HG03139 (cell line): ENCODE results near the gene TMEM106A.
"Not testable (repeated sequence)": the region's sequence is repeated elsewhere in the genome, so short reads cannot be mapped to it uniquely, and the experiment has no call there.

Experiments used
- ATAC-seq: cut with Tn5 transposase; IDR thresholded peaks from one replicate; pipeline ENCODE4 v1.9.1; 2021; ENCODE audit not compliant: unreplicated experiment

The TMEM106A gene

DNA sequence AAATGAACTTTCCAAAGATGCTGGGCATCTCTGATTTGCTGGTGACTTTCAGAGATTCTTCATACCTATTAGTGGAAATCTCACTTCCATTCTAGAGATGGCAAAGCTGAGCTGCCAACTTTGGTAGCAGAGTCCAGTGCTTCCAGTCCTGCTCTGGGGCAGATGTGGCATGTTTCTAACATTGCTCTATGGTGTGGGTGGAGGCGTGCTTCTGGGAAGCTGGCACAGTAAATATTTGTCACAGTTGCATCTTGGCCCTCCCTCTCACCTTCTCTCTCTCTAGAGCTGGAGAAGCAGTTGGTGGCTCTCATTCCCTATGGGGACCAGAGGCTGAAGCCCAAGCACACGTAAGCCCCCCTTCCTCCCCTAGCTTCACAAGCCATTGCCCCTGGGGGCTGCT lies 1.9 kb downstream of the TMEM106A start:
- ATAC-seq, result no peak

- ATAC-seq, result no peak
These were observed 3.7 kb downstream of the TMEM106A start for GRCh38 chr17:43215341-43215740.

- ATAC-seq, result no peak
These were observed 4.7 kb downstream of the TMEM106A start for GRCh38 chr17:43216369-43216761.

DNA sequence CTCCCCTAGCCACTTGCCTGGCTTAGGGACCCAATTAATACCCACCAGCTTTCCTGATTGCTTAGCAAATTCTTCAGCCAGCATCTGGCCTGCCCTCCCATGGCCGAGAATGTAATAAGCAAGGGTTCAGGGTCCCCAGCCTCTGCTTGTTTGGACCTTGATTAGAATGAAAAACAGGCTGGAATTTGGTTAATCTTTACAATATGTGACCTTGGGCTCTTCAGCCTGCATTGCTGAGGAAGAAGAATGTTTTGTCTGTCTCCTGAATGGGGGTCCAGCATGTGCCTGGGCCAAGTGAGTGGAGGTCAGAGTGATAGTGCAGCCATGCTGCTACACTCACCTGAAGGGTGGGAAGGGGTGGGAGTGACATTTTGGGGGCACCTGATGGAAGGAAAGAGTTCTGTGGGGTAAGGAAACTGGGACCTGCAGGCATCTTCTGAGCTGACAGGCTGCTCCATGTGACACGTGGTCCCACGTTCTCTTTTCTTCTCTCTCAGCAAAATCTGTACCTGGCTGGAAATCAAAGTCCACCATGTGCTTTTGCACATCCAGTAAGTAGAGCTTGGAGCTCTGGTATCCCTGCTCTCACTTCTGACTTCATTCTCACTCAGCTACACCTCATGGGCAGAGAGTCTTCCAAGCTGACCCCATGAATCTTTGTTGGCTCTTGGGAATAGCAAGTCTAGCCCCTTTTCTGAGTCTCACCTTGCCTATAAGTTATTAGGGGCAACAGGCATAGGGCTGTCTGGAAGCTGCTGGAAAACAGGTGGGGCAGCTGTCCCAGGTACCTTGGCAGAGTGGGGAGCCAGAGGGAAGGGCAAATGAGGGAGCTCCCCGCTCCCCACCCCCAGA lies 5.3 kb downstream of the TMEM106A start:
- ATAC-seq, result no peak

GRCh38 chr17:43217614-43218087 lies 6.0 kb downstream of the TMEM106A start:
- no peak for ATAC-seq

DNA sequence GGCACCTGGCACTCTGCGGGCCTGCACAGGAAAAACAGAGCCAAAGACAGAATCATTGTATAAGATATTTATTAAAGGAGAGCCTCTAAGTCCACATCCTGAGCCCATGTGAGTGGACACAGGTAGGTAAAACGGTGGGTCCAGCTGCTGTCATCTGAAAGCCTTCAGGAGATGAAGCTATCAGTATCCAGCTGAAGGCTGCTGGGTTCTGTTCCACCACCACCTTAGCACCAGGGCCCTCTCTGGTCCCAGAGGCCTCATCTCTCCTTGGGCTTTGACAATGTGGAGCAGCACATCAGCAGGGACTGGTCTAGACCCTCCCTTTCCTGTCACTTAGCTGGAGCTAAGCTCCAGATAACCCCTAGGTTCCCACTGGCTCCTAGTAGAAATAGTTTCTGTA lies 7.3 kb downstream of the TMEM106A start:
- ATAC-seq, result no peak

DNA sequence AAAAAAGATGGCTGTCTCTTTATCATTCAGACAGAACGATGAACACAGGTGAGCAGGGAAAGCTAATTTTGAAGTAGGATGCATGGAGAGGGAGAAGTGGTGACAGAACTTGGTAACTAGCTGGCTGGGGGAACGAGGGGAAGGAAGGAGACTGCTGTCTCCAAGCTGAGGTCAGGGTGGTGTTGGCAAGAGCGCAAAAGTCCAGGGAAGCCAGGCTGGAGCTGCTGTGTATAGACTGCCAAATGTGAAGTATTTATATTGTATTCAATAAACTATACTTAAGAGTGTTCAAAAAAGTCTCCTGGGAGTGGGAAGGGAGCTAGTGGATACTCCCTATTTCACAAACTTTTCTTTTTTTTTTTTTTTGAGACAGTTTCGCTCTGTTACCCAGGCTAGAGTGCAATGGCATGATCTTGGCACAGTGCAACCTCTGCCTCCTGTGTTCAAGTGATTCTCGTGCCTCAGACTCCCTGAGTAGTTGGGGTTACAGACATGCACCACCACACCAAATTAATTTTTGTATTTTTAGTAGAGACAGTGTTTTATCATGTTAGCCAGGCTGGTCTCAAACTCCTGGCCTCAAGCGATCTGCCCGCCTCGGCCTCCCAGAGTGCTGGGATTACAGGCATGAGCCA lies 8.2 kb downstream of the TMEM106A start:
- ATAC-seq, result no peak

- no peak for ATAC-seq
These were observed 8.9 kb downstream of the TMEM106A start for GRCh38 chr17:43220511-43221125.

DNA sequence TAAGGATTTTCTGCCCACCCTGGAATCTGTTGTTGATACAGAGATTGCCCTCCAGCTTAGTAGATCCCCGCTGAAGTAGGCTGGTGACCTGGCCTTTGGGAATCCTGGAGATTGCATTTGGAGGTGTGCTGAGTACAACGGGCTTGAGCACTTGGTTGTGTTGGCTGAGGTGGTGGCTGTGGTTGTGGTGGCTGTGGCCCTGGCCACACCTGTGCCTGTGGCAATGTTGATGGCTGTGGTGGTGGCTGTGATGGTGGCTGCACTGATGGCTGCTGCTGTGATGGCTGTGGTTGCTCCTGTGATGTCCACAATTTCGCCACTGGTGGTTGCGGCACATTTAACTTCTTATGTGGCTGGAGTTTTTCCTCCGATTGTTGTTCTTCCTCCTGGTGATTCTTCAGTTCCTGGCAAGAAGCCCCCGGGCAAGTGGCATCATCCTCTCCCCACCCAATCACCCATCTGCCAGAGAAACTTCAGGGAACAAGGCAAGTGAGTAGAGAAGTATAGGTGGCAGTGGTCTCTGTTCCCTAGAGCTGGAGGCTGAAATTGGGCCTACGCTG lies 12.6 kb downstream of the TMEM106A start:
- ATAC-seq, result no peak

GRCh38 chr17:43226393-43226792 lies 14.7 kb downstream of the TMEM106A start:
- no peak for ATAC-seq

GRCh38 chr17:43228020-43228782 lies 16.5 kb downstream of the TMEM106A start, which contains the start of gene CCDC200:
Gene CCDC200 (minus strand): TSS chr17:43228623. CDS start chr17:43228554, 69 bp downstream.
- ATAC-seq, result not testable (repeated sequence)

- ATAC-seq, result not testable (repeated sequence)
These were observed 19.7 kb downstream of the TMEM106A start for GRCh38 chr17:43231205-43232020.

DNA sequence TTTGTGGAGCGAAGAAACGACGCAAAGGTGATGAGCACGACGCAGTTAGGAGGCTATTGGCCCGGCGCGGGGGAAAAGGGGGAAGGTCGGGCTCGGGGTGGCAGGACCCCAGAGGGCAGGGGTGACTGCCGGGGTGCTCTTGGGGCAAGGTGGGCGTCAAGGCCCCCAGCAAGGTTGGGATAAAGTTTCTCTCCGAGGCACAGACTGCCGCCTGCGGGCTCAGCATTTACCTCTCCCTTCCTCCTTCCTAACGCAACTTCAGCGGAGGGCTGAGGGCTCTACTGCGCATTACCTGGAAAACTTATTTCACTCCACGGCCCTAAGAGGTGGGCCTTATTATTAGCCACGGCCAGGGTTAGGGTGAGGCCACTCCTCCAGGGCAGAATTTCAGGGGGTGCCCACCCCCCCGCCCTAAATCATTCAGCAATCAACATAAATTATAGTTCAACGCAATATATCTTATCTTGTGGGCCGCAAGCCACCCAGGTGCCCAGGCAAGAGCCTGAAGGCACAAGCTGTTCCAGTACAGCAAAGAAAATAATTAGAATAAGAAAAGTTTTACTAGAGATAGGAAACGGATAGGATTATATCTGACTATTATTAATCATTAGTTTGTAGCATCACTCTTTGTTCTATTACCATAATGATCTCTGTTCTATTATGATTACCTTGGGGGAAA lies 20.5 kb downstream of the TMEM106A start:
- not testable (repeated sequence) for ATAC-seq

GRCh38 chr17:43233263-43233662 lies 21.6 kb downstream of the TMEM106A start:
- not testable (repeated sequence) for ATAC-seq

DNA sequence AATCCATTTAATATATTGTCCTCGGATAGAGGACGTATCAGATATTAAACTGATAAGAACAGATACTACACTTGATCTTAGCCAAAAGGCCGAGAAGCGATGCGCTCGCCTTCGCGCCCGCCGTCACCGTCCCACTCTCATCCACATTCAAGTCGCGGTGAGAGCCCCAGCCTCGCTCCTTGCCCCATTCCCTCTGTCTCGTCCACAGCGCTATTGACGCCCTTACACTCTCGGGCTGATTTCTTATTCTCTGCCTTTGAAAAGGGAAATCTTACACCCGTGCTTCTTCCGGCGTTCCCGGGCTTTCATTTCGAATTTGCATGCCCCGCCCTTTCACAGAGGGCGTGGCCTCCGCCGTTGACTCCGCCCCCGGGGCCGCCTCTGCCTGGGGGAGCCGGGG lies 22.2 kb downstream of the TMEM106A start, which contains the start of gene RNU2-1:
RNU2-1 (minus strand) TSS at position 101 of the 400 bp plus-strand sequence.
- not testable (repeated sequence) for ATAC-seq

DNA sequence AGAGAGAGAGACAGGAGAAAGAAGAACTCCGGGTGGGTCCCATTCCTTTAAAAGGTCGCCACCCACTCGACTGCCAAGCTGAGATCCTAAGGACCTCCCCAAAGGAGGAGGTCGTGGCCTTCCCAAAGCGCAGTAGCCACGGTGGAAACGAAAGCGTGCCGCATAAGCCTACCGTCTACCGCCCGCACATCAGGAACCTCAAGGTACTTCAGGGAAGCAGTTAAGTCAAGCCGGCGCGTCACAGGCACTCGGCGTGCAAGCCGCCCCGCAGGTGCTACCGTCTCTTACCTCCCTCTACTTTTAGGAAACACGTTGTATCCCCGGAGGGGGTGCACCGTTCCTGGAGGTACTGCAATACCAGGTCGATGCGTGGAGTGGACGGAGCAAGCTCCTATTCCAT lies 27.9 kb downstream of the TMEM106A start:
- ATAC-seq, result not testable (repeated sequence)

GRCh38 chr17:43240596-43241352 lies 29.1 kb downstream of the TMEM106A start:
- not testable (repeated sequence) for ATAC-seq

DNA sequence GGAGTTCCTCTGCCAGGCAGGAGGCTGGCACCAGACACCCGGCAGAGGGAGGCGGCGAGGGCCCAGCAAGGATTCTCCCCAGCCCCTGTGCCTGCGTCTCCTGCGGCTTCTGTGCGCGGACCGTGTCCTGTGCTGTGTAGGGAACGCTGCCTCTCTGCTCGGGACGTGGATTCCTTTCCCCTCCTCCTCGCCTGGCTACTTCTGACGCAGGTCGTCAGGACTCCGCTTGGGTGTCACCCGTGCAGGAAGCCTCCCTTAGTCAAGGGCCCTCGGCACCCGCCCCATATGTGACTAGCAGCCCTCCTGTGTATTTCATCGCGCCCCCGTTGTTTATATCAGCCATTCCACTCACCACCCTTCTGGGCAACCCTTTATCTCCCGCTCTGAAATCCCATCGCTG lies 34.8 kb downstream of the TMEM106A start:
- not testable (repeated sequence) for ATAC-seq
